Astrocyte of the cerebellum (primary cell): Measurements from ENCODE around the gene DHRS7.
A peak's percentile ranks its signal among the peaks of the same experiment; 100 is the strongest.

Experiments used
- DNase-seq: peaks from one replicate; pipeline ENCODE4 v3.0.0-alpha.2; 2011; ENCODE audit warnings: low read depth
- H3K4me3 ChIP-seq: 2 replicates; pipeline ENCODE4 v1.5.1; 2011; ENCODE audit warnings: mild to moderate bottlenecking, low read depth, low read length, moderate library complexity
- in situ Hi-C: cut with HindIII; loops from 2 replicates; pipeline ENCODE4 v1.10.0; 2017; ENCODE audit warnings: low sequenced_read_pairs
- TF ChIP-seq, protein P1 (sequence below): IDR thresholded peaks from 2 replicates; pipeline ENCODE4 v1.5.1; 2012; ENCODE audit warnings: low read length, low read depth, moderate library complexity, mild to moderate bottlenecking; ENCODE audit errors: missing control alignments

The DHRS7 gene

GRCh38 chr14:60184146-60184904 is 19.1 kb upstream of the DHRS7 start:
- peak overlapping the region; percentile 27 for H3K4me3 ChIP-seq
- DNase-seq, result peak; percentile 65
- in situ Hi-C loops, result no loop called here
- TF ChIP-seq, protein P1, sequence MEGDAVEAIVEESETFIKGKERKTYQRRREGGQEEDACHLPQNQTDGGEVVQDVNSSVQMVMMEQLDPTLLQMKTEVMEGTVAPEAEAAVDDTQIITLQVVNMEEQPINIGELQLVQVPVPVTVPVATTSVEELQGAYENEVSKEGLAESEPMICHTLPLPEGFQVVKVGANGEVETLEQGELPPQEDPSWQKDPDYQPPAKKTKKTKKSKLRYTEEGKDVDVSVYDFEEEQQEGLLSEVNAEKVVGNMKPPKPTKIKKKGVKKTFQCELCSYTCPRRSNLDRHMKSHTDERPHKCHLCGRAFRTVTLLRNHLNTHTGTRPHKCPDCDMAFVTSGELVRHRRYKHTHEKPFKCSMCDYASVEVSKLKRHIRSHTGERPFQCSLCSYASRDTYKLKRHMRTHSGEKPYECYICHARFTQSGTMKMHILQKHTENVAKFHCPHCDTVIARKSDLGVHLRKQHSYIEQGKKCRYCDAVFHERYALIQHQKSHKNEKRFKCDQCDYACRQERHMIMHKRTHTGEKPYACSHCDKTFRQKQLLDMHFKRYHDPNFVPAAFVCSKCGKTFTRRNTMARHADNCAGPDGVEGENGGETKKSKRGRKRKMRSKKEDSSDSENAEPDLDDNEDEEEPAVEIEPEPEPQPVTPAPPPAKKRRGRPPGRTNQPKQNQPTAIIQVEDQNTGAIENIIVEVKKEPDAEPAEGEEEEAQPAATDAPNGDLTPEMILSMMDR, result peak; percentile 26

DNA sequence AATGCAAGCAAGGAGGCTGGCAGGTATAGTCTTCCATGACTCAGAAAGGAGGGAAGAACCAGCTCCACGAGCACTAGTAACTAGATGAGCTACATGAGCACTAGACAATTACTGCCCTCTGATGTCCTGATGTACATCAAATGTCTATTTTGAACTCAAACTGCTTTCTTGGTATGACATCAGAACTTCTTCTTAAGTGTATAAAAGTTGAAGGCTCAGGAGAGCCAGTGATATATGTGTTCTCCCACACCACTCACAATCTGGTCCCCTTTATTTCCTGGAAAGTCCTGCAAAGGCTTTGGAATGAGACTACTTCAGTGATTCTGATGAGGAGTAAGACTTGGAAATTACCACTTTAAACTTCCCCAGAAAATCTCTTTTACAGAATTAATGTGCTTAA is 18.5 kb upstream of the DHRS7 start:
- H3K4me3 ChIP-seq, result peak overlapping the region; percentile 27
- in situ Hi-C loops, result no loop called here
- DNase-seq, result no peak
- TF ChIP-seq, protein P1, result no peak

- DNase-seq, result no peak
- no peak overlapping the region for H3K4me3 ChIP-seq
- TF ChIP-seq, protein P1, result no peak
- in situ Hi-C loops, result no loop called here
Observed at GRCh38 chr14:60183138-60183537, 17.9 kb upstream of the DHRS7 start.

GRCh38 chr14:60179431-60179869 is 14.3 kb upstream of the DHRS7 start:
- TF ChIP-seq, protein P1, result no peak

DNA sequence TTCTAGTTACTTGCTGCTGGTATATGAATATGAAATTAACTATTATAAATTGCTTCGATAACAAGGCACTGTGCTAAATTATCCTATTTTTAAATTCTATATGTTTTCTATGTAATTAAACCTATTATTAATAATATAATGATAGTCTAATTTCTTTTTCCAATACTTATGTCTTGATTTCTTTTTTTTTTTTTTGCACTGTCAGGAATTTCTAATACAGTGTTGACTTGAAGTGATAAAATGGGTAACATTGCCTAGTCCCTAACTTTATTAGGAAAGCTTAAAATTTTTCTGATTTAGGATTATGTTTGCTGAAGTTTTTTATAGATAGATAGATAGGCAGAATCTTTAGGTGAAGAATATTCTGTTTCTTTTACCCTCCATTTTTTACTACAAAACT is 13.6 kb upstream of the DHRS7 start:
- in situ Hi-C loops, result no loop called here
- no peak for DNase-seq
- H3K4me3 ChIP-seq, result no peak overlapping the region
- TF ChIP-seq, protein P1, result no peak

More at GRCh38 chr14:60179431-60179869, 14.3 kb upstream of the DHRS7 start:
- in situ Hi-C loops, result no loop called here
- no peak overlapping the region for H3K4me3 ChIP-seq
- DNase-seq, result no peak

DNA sequence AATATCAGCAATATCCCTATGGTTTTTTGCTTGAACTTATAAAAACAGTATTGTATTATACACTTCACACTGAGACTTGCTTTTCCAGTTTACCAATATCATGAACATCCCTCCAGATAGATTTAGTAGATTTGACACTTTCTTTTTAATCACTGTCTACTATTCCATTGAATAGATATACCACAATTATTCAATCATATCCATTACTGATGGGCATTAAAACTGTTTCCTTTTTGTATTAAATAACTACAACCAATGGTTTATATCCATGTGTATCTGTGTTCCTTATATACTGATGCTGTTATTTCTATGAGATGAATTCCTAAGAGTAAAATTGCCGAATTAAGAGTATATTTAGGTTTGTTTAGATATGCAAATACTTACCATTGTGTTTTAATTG is 13.0 kb upstream of the DHRS7 start:
- DNase-seq, result no peak
- TF ChIP-seq, protein P1, result no peak
- in situ Hi-C loops, result no loop called here
- no peak overlapping the region for H3K4me3 ChIP-seq
